ENCODE results near the gene DHX58. TPM values are rescaled to one million over a fixed set of nuclear protein-coding genes. Genes with fewer than 3 reads are reported as not detected.

Gene DHX58
- total RNA-seq, 1 experiment from 2014 or later = 2.1 TPM

DNA sequence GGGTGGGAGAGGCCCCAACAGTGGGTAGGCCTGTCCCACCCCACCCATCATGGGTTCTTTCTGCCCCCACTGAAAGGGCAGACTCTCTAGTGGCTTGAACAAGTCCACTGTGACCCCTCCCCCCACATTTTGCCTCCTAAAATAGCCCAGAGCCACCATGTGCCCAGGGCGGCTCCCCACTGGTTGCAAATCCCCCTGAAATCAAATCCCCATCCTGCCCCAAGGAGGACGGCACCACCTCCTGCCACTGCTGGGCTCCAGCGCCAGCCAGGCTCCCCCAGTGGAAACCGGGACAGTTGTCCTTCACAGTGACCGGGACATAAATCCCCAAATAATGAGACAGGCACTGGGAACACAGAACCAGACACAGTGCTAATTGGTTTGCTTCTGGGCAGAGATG lies 34.8 kb downstream of the DHX58 start:
- no peaks in the 10 kb centered on the region for H3K27me3 ChIP-seq (replicated peaks; ENCODE audit: insufficient read depth, low read depth, low read length, poor library complexity)
- no peak for DNase-seq (ENCODE audit: low spot score)
- CTCF ChIA-PET = no interaction called here
- H3K4me3 ChIP-seq (ENCODE audit: low read depth, low read length, poor library complexity, severe bottlenecking) = no peak overlapping the region
- TF ChIP-seq, protein P1, sequence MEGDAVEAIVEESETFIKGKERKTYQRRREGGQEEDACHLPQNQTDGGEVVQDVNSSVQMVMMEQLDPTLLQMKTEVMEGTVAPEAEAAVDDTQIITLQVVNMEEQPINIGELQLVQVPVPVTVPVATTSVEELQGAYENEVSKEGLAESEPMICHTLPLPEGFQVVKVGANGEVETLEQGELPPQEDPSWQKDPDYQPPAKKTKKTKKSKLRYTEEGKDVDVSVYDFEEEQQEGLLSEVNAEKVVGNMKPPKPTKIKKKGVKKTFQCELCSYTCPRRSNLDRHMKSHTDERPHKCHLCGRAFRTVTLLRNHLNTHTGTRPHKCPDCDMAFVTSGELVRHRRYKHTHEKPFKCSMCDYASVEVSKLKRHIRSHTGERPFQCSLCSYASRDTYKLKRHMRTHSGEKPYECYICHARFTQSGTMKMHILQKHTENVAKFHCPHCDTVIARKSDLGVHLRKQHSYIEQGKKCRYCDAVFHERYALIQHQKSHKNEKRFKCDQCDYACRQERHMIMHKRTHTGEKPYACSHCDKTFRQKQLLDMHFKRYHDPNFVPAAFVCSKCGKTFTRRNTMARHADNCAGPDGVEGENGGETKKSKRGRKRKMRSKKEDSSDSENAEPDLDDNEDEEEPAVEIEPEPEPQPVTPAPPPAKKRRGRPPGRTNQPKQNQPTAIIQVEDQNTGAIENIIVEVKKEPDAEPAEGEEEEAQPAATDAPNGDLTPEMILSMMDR (conservative IDR thresholded peaks at IDR 0.05; ENCODE audit: low read depth, low read length) = no peak
- no peak for TF ChIP-seq EZH2 (IDR thresholded peaks at IDR 0.05; ENCODE audit: borderline replicate concordance, low read depth, low read length, poor library complexity, severe bottlenecking)
- no TSS peak for BruUV-seq (replicated peaks)
- no peaks in the 10 kb centered on the region for H3K9me3 ChIP-seq (ENCODE audit: low read depth, low read length, poor library complexity, severe bottlenecking)
- no peaks in the 10 kb centered on the region for H3K36me3 ChIP-seq (ENCODE audit: insufficient read depth, low read length, poor library complexity, severe bottlenecking)
- POLR2A ChIA-PET (ENCODE audit: low non-redundant PET) = no interaction called here
- intact Hi-C loops (cut with micrococcal nuclease; ENCODE audit: unreplicated experiment) = no loop called here
- H3K27ac ChIP-seq (ENCODE audit: low read depth, low read length, poor library complexity, severe bottlenecking) = no peak overlapping the region
- no peaks in the 10 kb centered on the region for H3K4me1 ChIP-seq (ENCODE audit: insufficient read depth, low read length, poor library complexity, severe bottlenecking)

DNA sequence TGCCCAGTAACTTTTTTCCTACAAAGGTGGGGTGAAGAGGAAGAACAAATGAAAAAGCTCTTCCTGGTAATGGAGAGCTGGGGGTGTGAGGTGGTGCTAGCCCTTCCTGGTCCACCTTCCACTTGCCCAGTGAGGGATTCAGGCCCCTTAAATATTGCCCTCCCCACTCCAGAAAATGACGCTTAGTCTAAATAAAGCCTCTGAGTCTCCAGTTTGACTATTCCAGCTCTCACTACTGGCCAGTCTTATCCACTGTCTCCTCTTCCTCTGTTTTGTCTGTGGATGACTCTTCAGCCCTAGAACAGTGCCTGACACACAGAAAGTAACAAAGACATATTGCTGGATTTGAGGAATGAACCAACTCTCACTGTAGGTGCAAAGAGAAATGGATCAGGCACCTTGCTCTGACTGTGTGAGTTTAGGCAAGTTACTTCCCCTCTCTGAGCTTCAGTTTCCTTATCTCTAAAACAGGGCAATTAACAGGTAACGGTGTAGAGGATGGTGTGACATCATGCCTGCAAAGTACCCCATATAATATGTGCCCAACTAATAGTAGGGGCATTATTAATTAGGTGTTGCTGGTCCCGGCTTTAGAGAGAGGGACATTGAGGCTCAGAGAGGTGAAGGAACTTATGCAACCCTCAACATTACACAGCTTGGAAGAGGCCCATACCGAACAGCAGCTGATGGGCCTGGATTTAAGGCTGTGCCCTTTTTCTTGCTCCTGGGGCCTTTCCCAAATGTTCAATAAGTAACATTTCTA lies 35.5 kb downstream of the DHX58 start:
- no peak for DNase-seq (ENCODE audit: low spot score)
- Histone ChIP-seq H3K27me3 (replicated peaks; ENCODE audit: insufficient read depth, low read depth, low read length, poor library complexity) (no peaks in the 10 kb centered on the region), H3K4me1 (ENCODE audit: insufficient read depth, low read length, poor library complexity, severe bottlenecking) (no peaks in the 10 kb centered on the region), H3K36me3 (ENCODE audit: insufficient read depth, low read length, poor library complexity, severe bottlenecking) (no peaks in the 10 kb centered on the region), H3K4me3 (ENCODE audit: low read depth, low read length, poor library complexity, severe bottlenecking) (no peak overlapping the region), H3K9me3 (ENCODE audit: low read depth, low read length, poor library complexity, severe bottlenecking) (no peaks in the 10 kb centered on the region), H3K27ac (ENCODE audit: low read depth, low read length, poor library complexity, severe bottlenecking) (no peak overlapping the region)
- POLR2A ChIA-PET (ENCODE audit: low non-redundant PET) = no interaction called here
- CTCF ChIA-PET = no interaction called here
- no peak for TF ChIP-seq EZH2 (IDR thresholded peaks at IDR 0.05; ENCODE audit: borderline replicate concordance, low read depth, low read length, poor library complexity, severe bottlenecking)
- TF ChIP-seq, protein P1 (conservative IDR thresholded peaks at IDR 0.05; ENCODE audit: low read depth, low read length) = no peak
- no TSS peak for BruUV-seq (replicated peaks)
- intact Hi-C loops (cut with micrococcal nuclease; ENCODE audit: unreplicated experiment) = no loop called here

DNA sequence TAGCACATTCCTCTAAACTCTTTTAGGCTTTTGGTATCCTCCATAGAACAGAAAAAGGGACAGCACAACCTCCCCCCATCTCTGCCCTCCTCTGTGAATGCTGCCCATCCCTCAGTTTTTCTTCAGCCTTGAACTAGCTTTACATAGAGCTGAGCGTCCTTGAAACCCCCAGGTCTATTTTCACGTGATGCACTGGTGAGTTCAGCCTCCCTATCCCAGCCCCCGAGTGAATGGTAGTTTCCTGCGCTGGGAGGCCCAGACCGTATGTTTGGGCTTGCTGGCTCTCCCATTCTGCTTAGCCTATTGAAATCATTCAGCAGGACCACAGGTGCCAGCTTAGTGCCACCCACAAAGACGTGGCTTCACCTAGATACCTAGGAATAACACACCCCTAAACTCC lies 36.7 kb downstream of the DHX58 start:
- Histone ChIP-seq H3K27me3 (replicated peaks; ENCODE audit: insufficient read depth, low read depth, low read length, poor library complexity) (no peaks in the 10 kb centered on the region), H3K4me3 (ENCODE audit: low read depth, low read length, poor library complexity, severe bottlenecking) (no peak overlapping the region), H3K4me1 (ENCODE audit: insufficient read depth, low read length, poor library complexity, severe bottlenecking) (no peaks in the 10 kb centered on the region), H3K9me3 (ENCODE audit: low read depth, low read length, poor library complexity, severe bottlenecking) (no peaks in the 10 kb centered on the region), H3K27ac (ENCODE audit: low read depth, low read length, poor library complexity, severe bottlenecking) (no peak overlapping the region), H3K36me3 (ENCODE audit: insufficient read depth, low read length, poor library complexity, severe bottlenecking) (no peaks in the 10 kb centered on the region)
- intact Hi-C loops (cut with micrococcal nuclease; ENCODE audit: unreplicated experiment) = no loop called here
- BruUV-seq (replicated peaks) = no TSS peak
- POLR2A ChIA-PET (ENCODE audit: low non-redundant PET) = no interaction called here
- CTCF ChIA-PET = no interaction called here
- TF ChIP-seq, protein P1 (conservative IDR thresholded peaks at IDR 0.05; ENCODE audit: low read depth, low read length) = no peak
- TF ChIP-seq EZH2 (IDR thresholded peaks at IDR 0.05; ENCODE audit: borderline replicate concordance, low read depth, low read length, poor library complexity, severe bottlenecking) = no peak
- DNase-seq (ENCODE audit: low spot score) = no peak
